Measurements from ENCODE around the gene TSC22D1. TPM values are rescaled to one million over a fixed set of nuclear protein-coding genes. Genes with fewer than 3 reads are reported as not detected.

The TSC22D1 gene
- total RNA-seq, 1 experiment from 2014 or later: 79.2 TPM

- Histone ChIP-seq H3K79me2 (ENCODE audit: low read depth) (no peaks in the 10 kb centered on the region), H3K27me3 (ENCODE audit: insufficient read depth, low read depth) (no peaks in the 10 kb centered on the region), H3K9me2 (ENCODE audit: insufficient read depth) (no peaks in the 10 kb centered on the region), H3K4me3 (no peak overlapping the region), H3K4me2 (no peak overlapping the region), H3K4me1 (replicated peaks; ENCODE audit: insufficient read depth) (no peaks in the 10 kb centered on the region), H3K27ac (no peak overlapping the region), H4K20me1 (ENCODE audit: insufficient read depth) (no peaks in the 10 kb centered on the region), H3K36me3 (ENCODE audit: low read depth) (no peaks in the 10 kb centered on the region), H2AFZ (no peak overlapping the region), H3K9me3 (ENCODE audit: insufficient read depth, low read depth) (no peaks in the 10 kb centered on the region), H3F3A (ENCODE audit: insufficient read depth, low read depth) (no peaks in the 10 kb centered on the region; the same call in 1 of the 2 replicates)
- TF ChIP-seq CTCF (conservative IDR thresholded peaks at IDR 0.05): no peak
- no peak for TF ChIP-seq EZH2 (IDR thresholded peaks at IDR 0.05; ENCODE audit: low read depth)
- intact Hi-C loops (cut with micrococcal nuclease; ENCODE audit: unreplicated experiment): no loop called here
- CTCF ChIA-PET: no interaction called here
- POLR2A ChIA-PET (ENCODE audit: unreplicated experiment): no interaction called here
- BruUV-seq (replicated peaks): no TSS peak
- no peak for DNase-seq
Measured at GRCh38 chr13:44426461-44426860, 149.7 kb downstream of the TSC22D1 start.

GRCh38 chr13:44425815-44426078, 150.4 kb downstream of the TSC22D1 start:
- H3F3A ChIP-seq (ENCODE audit: insufficient read depth, low read depth): no peaks in the 10 kb centered on the region; the same call in 1 of the 2 replicates
- H2AFZ ChIP-seq: no peak overlapping the region
- no peak overlapping the region for H3K4me2 ChIP-seq
- DNase-seq: no peak
- no peak overlapping the region for H3K27ac ChIP-seq
- intact Hi-C loops (cut with micrococcal nuclease; ENCODE audit: unreplicated experiment): no loop called here
- no peaks in the 10 kb centered on the region for H3K36me3 ChIP-seq (ENCODE audit: low read depth)
- H3K4me3 ChIP-seq: no peak overlapping the region
- no peaks in the 10 kb centered on the region for H3K27me3 ChIP-seq (ENCODE audit: insufficient read depth, low read depth)
- no peaks in the 10 kb centered on the region for H4K20me1 ChIP-seq (ENCODE audit: insufficient read depth)
- POLR2A ChIA-PET (ENCODE audit: unreplicated experiment): no interaction called here
- no peaks in the 10 kb centered on the region for H3K79me2 ChIP-seq (ENCODE audit: low read depth)
- H3K9me3 ChIP-seq (ENCODE audit: insufficient read depth, low read depth): no peaks in the 10 kb centered on the region
- H3K4me1 ChIP-seq (replicated peaks; ENCODE audit: insufficient read depth): no peaks in the 10 kb centered on the region
- TF ChIP-seq EZH2 (IDR thresholded peaks at IDR 0.05; ENCODE audit: low read depth) (no peak), CTCF (conservative IDR thresholded peaks at IDR 0.05) (no peak)
- H3K9me2 ChIP-seq (ENCODE audit: insufficient read depth): no peaks in the 10 kb centered on the region
- no TSS peak for BruUV-seq (replicated peaks)
- CTCF ChIA-PET: interaction anchor here (0.6 kb wide), 1 partner anchor 273 kb away, joined by 3 read pairs; no protein-coding TSS in a partner anchor

- Histone ChIP-seq H3F3A (ENCODE audit: insufficient read depth, low read depth) (no peaks in the 10 kb centered on the region; the same call in 1 of the 2 replicates), H3K4me1 (replicated peaks; ENCODE audit: insufficient read depth) (no peaks in the 10 kb centered on the region), H3K4me3 (no peak overlapping the region), H3K27ac (no peak overlapping the region), H3K4me2 (no peak overlapping the region), H3K36me3 (ENCODE audit: low read depth) (no peaks in the 10 kb centered on the region), H3K9me2 (ENCODE audit: insufficient read depth) (no peaks in the 10 kb centered on the region), H4K20me1 (ENCODE audit: insufficient read depth) (no peaks in the 10 kb centered on the region), H3K79me2 (ENCODE audit: low read depth) (no peaks in the 10 kb centered on the region), H3K9me3 (ENCODE audit: insufficient read depth, low read depth) (no peaks in the 10 kb centered on the region), H2AFZ (no peak overlapping the region), H3K27me3 (ENCODE audit: insufficient read depth, low read depth) (no peaks in the 10 kb centered on the region)
- no TSS peak for BruUV-seq (replicated peaks)
- no peak for DNase-seq
- intact Hi-C loops (cut with micrococcal nuclease; ENCODE audit: unreplicated experiment): no loop called here
- ChIA-PET POLR2A (ENCODE audit: unreplicated experiment) (no interaction called here), CTCF (interaction anchor here (0.6 kb wide), 1 partner anchor 272 kb away, joined by 3 read pairs; no protein-coding TSS in a partner anchor)
- TF ChIP-seq EZH2 (IDR thresholded peaks at IDR 0.05; ENCODE audit: low read depth) (no peak), CTCF (conservative IDR thresholded peaks at IDR 0.05) (no peak)
Measured at GRCh38 chr13:44425041-44425814, 150.9 kb downstream of the TSC22D1 start.

Measured in PC-9 (cell line).